Loucy (cell line): Measurements from ENCODE around the gene MDFI.

Experiments
- EZH2phosphoT487 ChIP-seq: fragments of 200-600 bp; IDR thresholded peaks from 2 replicates; pipeline ENCODE4 v1.6.1; 2018; ENCODE audit warnings: antibody characterized with exemption, mild to moderate bottlenecking, moderate library complexity, borderline replicate concordance
- TF ChIP-seq, protein P1 (sequence below): fragments of 200-600 bp; sonication (generic); conservative IDR thresholded peaks from 2 replicates; pipeline ENCODE4 v1.5.1; 2014; ENCODE audit warnings: mild to moderate bottlenecking, antibody characterized with exemption, low read length

DNA sequence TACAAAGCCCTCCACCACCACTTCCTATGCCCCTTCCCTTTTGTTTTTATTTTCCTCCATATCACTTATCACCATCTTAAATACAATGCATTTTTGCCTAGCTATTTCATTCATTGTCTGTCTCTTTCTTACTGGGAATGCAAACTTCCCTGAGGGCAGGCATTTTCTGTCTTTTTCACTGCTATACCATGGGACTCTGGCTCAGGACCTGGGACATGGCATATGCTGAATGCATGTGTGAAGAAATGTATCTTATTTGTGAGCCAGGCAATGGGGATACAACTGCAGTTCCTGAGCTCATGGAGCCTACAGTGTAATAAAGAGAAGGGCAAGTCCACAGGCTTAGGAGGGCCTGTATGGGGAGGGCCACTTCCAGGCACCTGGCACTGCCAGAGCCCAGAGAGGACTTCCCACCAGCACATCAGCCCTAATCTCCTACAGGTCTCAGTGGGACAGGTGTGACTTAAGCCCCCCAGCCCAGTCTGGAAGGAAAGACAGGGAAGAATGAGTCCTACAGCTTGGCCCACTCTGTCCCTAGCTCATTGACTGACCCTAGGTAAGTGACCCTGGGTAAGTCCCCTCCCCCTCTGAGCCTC lies 53.9 kb downstream of the MDFI start:
- TF ChIP-seq, protein P1, sequence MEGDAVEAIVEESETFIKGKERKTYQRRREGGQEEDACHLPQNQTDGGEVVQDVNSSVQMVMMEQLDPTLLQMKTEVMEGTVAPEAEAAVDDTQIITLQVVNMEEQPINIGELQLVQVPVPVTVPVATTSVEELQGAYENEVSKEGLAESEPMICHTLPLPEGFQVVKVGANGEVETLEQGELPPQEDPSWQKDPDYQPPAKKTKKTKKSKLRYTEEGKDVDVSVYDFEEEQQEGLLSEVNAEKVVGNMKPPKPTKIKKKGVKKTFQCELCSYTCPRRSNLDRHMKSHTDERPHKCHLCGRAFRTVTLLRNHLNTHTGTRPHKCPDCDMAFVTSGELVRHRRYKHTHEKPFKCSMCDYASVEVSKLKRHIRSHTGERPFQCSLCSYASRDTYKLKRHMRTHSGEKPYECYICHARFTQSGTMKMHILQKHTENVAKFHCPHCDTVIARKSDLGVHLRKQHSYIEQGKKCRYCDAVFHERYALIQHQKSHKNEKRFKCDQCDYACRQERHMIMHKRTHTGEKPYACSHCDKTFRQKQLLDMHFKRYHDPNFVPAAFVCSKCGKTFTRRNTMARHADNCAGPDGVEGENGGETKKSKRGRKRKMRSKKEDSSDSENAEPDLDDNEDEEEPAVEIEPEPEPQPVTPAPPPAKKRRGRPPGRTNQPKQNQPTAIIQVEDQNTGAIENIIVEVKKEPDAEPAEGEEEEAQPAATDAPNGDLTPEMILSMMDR: no peak
- no peak for TF ChIP-seq EZH2phosphoT487
